Measurements from ENCODE around the gene AMER2. TPM values are rescaled to one million over a fixed set of nuclear protein-coding genes. Genes with fewer than 3 reads are reported as not detected.

The AMER2 gene
- total and polyA plus RNA-seq, 9 of the 15 experiments (the other 6 are each of a cell fraction or from before 2014, with no cell fraction given) = not detected

GRCh38 chr13:25141042-25141441, 31.0 kb downstream of the AMER2 start:
- H3K4me1 ChIP-seq (replicated peaks in 1 of 2; ENCODE audit: control insufficient read depth in 2 of 2, insufficient read depth in 2 of 2, low read length in 2 of 2) = no peaks in the 10 kb centered on the region
- no peaks in the 10 kb centered on the region for H4K20me1 ChIP-seq (replicated peaks; ENCODE audit: control insufficient read depth, insufficient read depth, low read length)
- ATAC-seq (no peak), DNase-seq (ENCODE audit: extremely low read depth in 1 of 4, low spot score in 3 of 4) (no peak), FAIRE-seq (no peak)
- no peak overlapping the region for H3K4me2 ChIP-seq (ENCODE audit: insufficient read depth, low read length)
- H2AFZ ChIP-seq (ENCODE audit: low read depth, low read length) = no peak overlapping the region
- in situ Hi-C loops (cut with MboI) = no loop called here
- intact Hi-C loops (cut with micrococcal nuclease) = no loop called here
- BruUV-seq (replicated peaks) = no TSS peak
- H3K27ac ChIP-seq (ENCODE audit: extremely low read depth, low read depth, low read length) = no peak overlapping the region
- peaks cover 2 to 21% of the 10 kb centered on the region in 2 experiments; a peak in 3 of 5 replicates for H3K27me3 ChIP-seq (ENCODE audit: control insufficient read depth in 2 of 2, insufficient read depth in 2 of 2, low read length in 2 of 2)
- H3K9me1 ChIP-seq (ENCODE audit: control insufficient read depth, insufficient read depth, low read length) = no peaks in the 10 kb centered on the region
- no peaks in the 10 kb centered on the region for H3K36me3 ChIP-seq (ENCODE audit: control insufficient read depth, insufficient read depth, low read length)
- H3K4me3 ChIP-seq = no peak overlapping the region
- TF ChIP-seq, protein P1, sequence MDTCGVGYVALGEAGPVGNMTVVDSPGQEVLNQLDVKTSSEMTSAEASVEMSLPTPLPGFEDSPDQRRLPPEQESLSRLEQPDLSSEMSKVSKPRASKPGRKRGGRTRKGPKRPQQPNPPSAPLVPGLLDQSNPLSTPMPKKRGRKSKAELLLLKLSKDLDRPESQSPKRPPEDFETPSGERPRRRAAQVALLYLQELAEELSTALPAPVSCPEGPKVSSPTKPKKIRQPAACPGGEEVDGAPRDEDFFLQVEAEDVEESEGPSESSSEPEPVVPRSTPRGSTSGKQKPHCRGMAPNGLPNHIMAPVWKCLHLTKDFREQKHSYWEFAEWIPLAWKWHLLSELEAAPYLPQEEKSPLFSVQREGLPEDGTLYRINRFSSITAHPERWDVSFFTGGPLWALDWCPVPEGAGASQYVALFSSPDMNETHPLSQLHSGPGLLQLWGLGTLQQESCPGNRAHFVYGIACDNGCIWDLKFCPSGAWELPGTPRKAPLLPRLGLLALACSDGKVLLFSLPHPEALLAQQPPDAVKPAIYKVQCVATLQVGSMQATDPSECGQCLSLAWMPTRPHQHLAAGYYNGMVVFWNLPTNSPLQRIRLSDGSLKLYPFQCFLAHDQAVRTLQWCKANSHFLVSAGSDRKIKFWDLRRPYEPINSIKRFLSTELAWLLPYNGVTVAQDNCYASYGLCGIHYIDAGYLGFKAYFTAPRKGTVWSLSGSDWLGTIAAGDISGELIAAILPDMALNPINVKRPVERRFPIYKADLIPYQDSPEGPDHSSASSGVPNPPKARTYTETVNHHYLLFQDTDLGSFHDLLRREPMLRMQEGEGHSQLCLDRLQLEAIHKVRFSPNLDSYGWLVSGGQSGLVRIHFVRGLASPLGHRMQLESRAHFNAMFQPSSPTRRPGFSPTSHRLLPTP (IDR thresholded peaks at IDR 0.05; ENCODE audit: borderline replicate concordance, extremely low read depth, insufficient read length) = no peak
- TF ChIP-seq HNRNPLL (IDR thresholded peaks at IDR 0.05; ENCODE audit: low read depth, low read length, poor library complexity, severe bottlenecking) = peak; percentile 54
- peak; percentile 68 for TF ChIP-seq CEBPB (tag; IDR thresholded peaks at IDR 0.05)
- no peak for TF ChIP-seq CEBPG (CRISPR knock-in tag; IDR thresholded peaks at IDR 0.05)
- peak; percentile 85 to 87; a peak in 3 of 4 replicates for TF ChIP-seq CEBPG (tag; conservative IDR thresholded peaks at IDR 0.05 in 1 of 2, IDR thresholded peaks at IDR 0.05 in 1 of 2)
- CTCF ChIA-PET (ENCODE audit: low intra/inter-chr PET ratio) = no interaction called here
- 6% methylated on average over 5 of the region's 5 CpGs for WGBS (ENCODE audit: insufficient coverage, low coverage, missing lambda C conversion rate)
- H3K9ac ChIP-seq (ENCODE audit: insufficient read depth in 1 of 2, low read depth in 2 of 2, low read length in 2 of 2) = no peak overlapping the region
- no peaks in the 10 kb centered on the region for H3K79me2 ChIP-seq (ENCODE audit: control insufficient read depth, insufficient read depth, low read length)
- POLR2A ChIA-PET = no interaction called here
- H3K9me3 ChIP-seq (replicated peaks; ENCODE audit: control insufficient read depth, insufficient read depth, low read depth, low read length) = no peaks in the 10 kb centered on the region

All from K562 (cell line).